H1 (cell line): Measurements from ENCODE around the gene TDRD9. TPM values are rescaled to one million over a fixed set of nuclear protein-coding genes. Genes with fewer than 3 reads are reported as not detected.

Experiments
- CEBPB ChIP-seq: IDR thresholded peaks from 2 replicates; pipeline ENCODE4 v1.6.1; 2012; ENCODE audit warnings: low read depth, low read length
- POLR2A ChIP-seq, 2 experiments: IDR thresholded peaks; 1 replicate in 1 of 2; 2 replicates in 1 of 2; pipeline ENCODE4 v1.6.1; 2011; ENCODE audit warnings: low read depth in 2 of 2, low read length in 2 of 2, mild to moderate bottlenecking in 2 of 2; ENCODE audit errors: control extremely low read depth in 1 of 2
- POU5F1 ChIP-seq: IDR thresholded peaks from 2 replicates; pipeline ENCODE4 v1.6.1; 2011; ENCODE audit warnings: low read depth, mild to moderate bottlenecking, low read length, moderate library complexity
- polyA plus RNA-seq, 7 experiments: library from polyadenylated mRNA; depleted of rRNA in 3 of 7; stranded (reverse) in 5 of 7; unstranded in 2 of 7; fragments of >200 nt in 5 of 7; fragments of 200-250 nt in 2 of 7; gene quantifications; 1 replicate in 5 of 7; 2 replicates in 1 of 7; 4 replicates in 1 of 7; pipeline versions ENCODE4 v1.2.1 to v1.2.3, GENCODE V29; 2011 to 2013; ENCODE audit warnings: missing spikeins in 2 of 7, mixed read lengths in 2 of 7
- total RNA-seq: library from RNA; stranded (reverse); fragmentation: NEBNext Ultra II Directional; extraction: Animal tissue kit (Norgen Biotek cat#: 25700); gene quantifications from 2 replicates; pipeline ENCODE4 v1.2.1, GENCODE V29; 2021
- TF ChIP-seq, protein P1 (sequence below): IDR thresholded peaks from 2 replicates; pipeline ENCODE4 v1.6.1; 2012; ENCODE audit warnings: low read length, inconsistent platforms
- TF ChIP-seq, protein P2 (sequence below), 3 experiments: IDR thresholded peaks; 1 replicate in 2 of 3; 2 replicates in 1 of 3; pipeline versions ENCODE4 v1.5.1 to v1.6.1; 2011; ENCODE audit warnings: low read length in 3 of 3, mild to moderate bottlenecking in 3 of 3, inconsistent platforms in 2 of 3, low read depth in 1 of 3, moderate library complexity in 1 of 3; ENCODE audit not compliant: insufficient read depth in 1 of 3; ENCODE audit errors: control extremely low read depth in 1 of 3

TDRD9 gene
- total and polyA plus RNA-seq, 2 of the 8 experiments (the other 6 are each of a cell fraction or from before 2014, with no cell fraction given): not detected

DNA sequence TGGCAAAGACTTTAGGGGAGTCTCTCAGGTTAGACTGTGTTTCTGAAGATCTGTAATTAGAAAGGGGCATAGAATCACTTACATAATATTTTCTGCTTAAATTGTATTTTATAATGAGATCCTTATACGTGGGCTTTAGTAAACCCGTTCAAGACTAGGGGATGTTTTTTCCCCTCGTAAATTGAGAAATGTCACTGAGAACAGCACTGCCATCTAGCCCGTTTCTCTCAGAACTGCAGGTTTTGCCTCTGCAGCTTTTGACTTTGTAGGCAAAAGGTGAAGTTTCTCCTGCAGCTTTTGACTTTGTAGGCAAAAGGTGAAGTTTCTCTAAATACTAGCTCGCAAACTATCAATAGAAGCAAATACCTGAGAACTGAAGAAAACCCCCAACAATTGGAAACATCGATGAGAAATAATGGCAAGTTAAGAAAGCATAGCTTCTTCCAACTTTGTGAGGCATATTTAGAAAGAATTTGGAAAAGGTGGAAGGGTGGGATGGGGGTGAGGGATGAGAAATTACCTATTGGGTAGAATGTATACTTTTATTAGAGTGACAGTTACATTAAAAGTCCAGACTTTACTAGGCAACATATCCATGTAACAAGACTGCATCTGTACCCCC, 147.4 kb downstream of the TDRD9 start (continued):
- TF ChIP-seq, protein P1, sequence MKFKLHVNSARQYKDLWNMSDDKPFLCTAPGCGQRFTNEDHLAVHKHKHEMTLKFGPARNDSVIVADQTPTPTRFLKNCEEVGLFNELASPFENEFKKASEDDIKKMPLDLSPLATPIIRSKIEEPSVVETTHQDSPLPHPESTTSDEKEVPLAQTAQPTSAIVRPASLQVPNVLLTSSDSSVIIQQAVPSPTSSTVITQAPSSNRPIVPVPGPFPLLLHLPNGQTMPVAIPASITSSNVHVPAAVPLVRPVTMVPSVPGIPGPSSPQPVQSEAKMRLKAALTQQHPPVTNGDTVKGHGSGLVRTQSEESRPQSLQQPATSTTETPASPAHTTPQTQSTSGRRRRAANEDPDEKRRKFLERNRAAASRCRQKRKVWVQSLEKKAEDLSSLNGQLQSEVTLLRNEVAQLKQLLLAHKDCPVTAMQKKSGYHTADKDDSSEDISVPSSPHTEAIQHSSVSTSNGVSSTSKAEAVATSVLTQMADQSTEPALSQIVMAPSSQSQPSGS: no peak
- TF ChIP-seq CEBPB (no peak), POLR2A (IDR thresholded peaks at IDR 0.05; ENCODE audit: control extremely low read depth in 1 of 2, low read depth in 2 of 2, low read length in 2 of 2) (no peak), POU5F1 (no peak)
- TF ChIP-seq, protein P2, sequence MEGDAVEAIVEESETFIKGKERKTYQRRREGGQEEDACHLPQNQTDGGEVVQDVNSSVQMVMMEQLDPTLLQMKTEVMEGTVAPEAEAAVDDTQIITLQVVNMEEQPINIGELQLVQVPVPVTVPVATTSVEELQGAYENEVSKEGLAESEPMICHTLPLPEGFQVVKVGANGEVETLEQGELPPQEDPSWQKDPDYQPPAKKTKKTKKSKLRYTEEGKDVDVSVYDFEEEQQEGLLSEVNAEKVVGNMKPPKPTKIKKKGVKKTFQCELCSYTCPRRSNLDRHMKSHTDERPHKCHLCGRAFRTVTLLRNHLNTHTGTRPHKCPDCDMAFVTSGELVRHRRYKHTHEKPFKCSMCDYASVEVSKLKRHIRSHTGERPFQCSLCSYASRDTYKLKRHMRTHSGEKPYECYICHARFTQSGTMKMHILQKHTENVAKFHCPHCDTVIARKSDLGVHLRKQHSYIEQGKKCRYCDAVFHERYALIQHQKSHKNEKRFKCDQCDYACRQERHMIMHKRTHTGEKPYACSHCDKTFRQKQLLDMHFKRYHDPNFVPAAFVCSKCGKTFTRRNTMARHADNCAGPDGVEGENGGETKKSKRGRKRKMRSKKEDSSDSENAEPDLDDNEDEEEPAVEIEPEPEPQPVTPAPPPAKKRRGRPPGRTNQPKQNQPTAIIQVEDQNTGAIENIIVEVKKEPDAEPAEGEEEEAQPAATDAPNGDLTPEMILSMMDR (IDR thresholded peaks at IDR 0.05; ENCODE audit: control extremely low read depth in 1 of 3, insufficient read depth in 1 of 3, low read depth in 1 of 3, low read length in 3 of 3): peak in 2 of 3 experiments; percentile 60 to 65; a peak in 3 of 4 replicates
